Endothelial cell (in vitro differentiated cells): Measurements from ENCODE around the gene OPN4. TPM values are rescaled to one million over a fixed set of nuclear protein-coding genes. Genes with fewer than 3 reads are reported as not detected.

Experiments
- DNase-seq: peaks from one replicate; pipeline ENCODE4 v3.0.0; 2021; ENCODE audit warnings: low spot score
- H3K27ac Mint-ChIP-seq: one replicate; pipeline ENCODE4 v1.8.0; 2021; ENCODE audit warnings: mixed read lengths, inconsistent platforms; ENCODE audit not compliant: unreplicated experiment
- H3K27me3 Mint-ChIP-seq: one replicate; pipeline ENCODE4 v1.8.0; 2021; ENCODE audit warnings: mild to moderate bottlenecking, moderate library complexity, mixed read lengths, inconsistent platforms; ENCODE audit not compliant: unreplicated experiment
- H3K36me3 Mint-ChIP-seq: one replicate; pipeline ENCODE4 v1.8.0; 2021; ENCODE audit warnings: mild to moderate bottlenecking, low read depth, mixed read lengths, inconsistent platforms; ENCODE audit not compliant: unreplicated experiment
- H3K4me1 Mint-ChIP-seq: one replicate; pipeline ENCODE4 v1.8.0; 2021; ENCODE audit warnings: mild to moderate bottlenecking, mixed read lengths, inconsistent platforms; ENCODE audit not compliant: unreplicated experiment
- H3K4me3 Mint-ChIP-seq: one replicate; pipeline ENCODE4 v1.8.0; 2021; ENCODE audit warnings: mild to moderate bottlenecking, mixed read lengths, inconsistent platforms; ENCODE audit not compliant: unreplicated experiment
- H3K9me3 Mint-ChIP-seq: one replicate; pipeline ENCODE4 v1.8.0; 2021; ENCODE audit warnings: mixed read lengths, inconsistent platforms; ENCODE audit not compliant: unreplicated experiment
- CTCF ChIP-seq: fragments of 200-600 bp; sonication (generic); IDR thresholded peaks from one replicate; pipeline ENCODE4 v1.5.0; 2021; ENCODE audit warnings: antibody characterized with exemption; ENCODE audit not compliant: unreplicated experiment
- total RNA-seq: library from RNA; stranded (reverse); fragmentation: NEBNext Ultra II Directional; extraction: Animal tissue kit (Norgen Biotek cat#: 25700); gene quantifications from one replicate; pipeline ENCODE4 v1.2.1, GENCODE V29; 2021; ENCODE audit not compliant: unreplicated experiment

The OPN4 gene
- total RNA-seq, 1 donor from 2014 or later: not detected

- no peak overlapping the region for H3K4me3 Mint-ChIP-seq
- peaks cover 20% of the 10 kb centered on the region for H3K4me1 Mint-ChIP-seq
- no peak for TF ChIP-seq CTCF
- peaks cover 24% of the 10 kb centered on the region for H3K27me3 Mint-ChIP-seq
- no peak overlapping the region for H3K27ac Mint-ChIP-seq
- DNase-seq: no peak
- peaks cover 5% of the 10 kb centered on the region for H3K36me3 Mint-ChIP-seq
- no peaks in the 10 kb centered on the region for H3K9me3 Mint-ChIP-seq
Measured at GRCh38 chr10:86661161-86662025, 7.0 kb downstream of the OPN4 start.

GRCh38 chr10:86662186-86663045 is 8.1 kb downstream of the OPN4 start:
- Mint-ChIP-seq H3K36me3 (no peaks in the 10 kb centered on the region), H3K27me3 (peaks cover 25% of the 10 kb centered on the region), H3K4me3 (no peak overlapping the region), H3K4me1 (peaks cover 17% of the 10 kb centered on the region), H3K9me3 (no peaks in the 10 kb centered on the region), H3K27ac (no peak overlapping the region)
- DNase-seq: no peak
- no peak for TF ChIP-seq CTCF

GRCh38 chr10:86663046-86663345 is 8.6 kb downstream of the OPN4 start:
- H3K36me3 Mint-ChIP-seq: no peaks in the 10 kb centered on the region
- no peak overlapping the region for H3K27ac Mint-ChIP-seq
- DNase-seq: no peak
- no peak for TF ChIP-seq CTCF
- peaks cover 17% of the 10 kb centered on the region for H3K4me1 Mint-ChIP-seq
- H3K9me3 Mint-ChIP-seq: no peaks in the 10 kb centered on the region
- no peak overlapping the region for H3K4me3 Mint-ChIP-seq
- peaks cover 25% of the 10 kb centered on the region for H3K27me3 Mint-ChIP-seq

- no peaks in the 10 kb centered on the region for H3K9me3 Mint-ChIP-seq
- no peak for DNase-seq
Measured at GRCh38 chr10:86663576-86664339, 9.4 kb downstream of the OPN4 start.

More at GRCh38 chr10:86663576-86664339, 9.4 kb downstream of the OPN4 start:
- H3K36me3 Mint-ChIP-seq: no peaks in the 10 kb centered on the region
- peaks cover 25% of the 10 kb centered on the region for H3K27me3 Mint-ChIP-seq
- peak overlapping the region; percentile 18 for H3K27ac Mint-ChIP-seq
- peaks cover 17% of the 10 kb centered on the region for H3K4me1 Mint-ChIP-seq
- no peak for TF ChIP-seq CTCF
- no peak overlapping the region for H3K4me3 Mint-ChIP-seq
